HG02610 (cell line): ENCODE data around the gene NR1D1.

Experiments
- ATAC-seq: cut with Tn5 transposase; IDR thresholded peaks from one replicate; pipeline ENCODE4 v1.9.1; 2021; ENCODE audit warnings: mild to moderate bottlenecking, moderate library complexity; ENCODE audit not compliant: unreplicated experiment

Gene NR1D1

DNA sequence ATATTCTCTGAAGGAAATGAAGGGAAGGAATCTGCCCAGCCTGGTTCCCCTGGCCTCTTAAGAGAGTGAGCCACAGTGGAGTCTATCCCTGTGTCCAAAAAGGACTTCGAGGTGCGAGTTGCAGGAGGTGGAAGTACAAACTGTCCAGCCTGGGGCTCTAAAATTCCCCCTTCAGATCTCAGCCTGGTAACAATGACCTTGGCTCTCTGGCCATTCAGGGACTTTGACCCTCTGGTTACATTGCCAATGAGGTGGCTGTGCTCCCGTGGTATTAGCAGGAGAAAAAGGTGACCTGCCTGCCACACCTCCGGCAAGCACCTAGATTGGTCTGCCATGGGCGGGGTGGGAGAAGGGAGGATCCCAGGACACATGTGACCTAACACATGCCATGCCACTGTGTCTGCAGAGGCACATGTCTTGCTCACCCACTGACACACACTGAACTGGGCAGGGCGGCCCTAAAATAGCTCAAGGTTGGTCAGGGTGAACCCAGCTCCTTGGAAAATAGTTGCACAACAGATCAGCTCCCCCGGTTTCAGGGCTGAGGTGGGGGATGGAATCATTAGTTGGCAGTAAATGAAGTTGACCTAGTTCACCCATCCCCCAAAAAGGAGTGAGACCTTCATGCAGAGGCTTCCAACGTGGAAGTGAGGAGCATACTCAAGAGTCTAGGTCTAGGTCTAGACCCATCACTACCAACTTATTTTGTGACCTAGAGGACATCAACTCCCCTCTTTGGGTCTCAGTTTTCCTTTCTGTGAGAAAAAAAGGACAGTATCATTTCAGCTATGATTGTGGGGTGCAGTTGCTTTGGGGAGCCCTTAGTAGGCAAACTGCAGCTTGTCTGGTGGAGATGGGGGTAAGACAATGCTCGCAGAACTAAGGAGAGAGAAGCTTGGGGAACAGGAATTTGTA, 2.2 kb downstream of the NR1D1 start:
- ATAC-seq, result no peak

DNA sequence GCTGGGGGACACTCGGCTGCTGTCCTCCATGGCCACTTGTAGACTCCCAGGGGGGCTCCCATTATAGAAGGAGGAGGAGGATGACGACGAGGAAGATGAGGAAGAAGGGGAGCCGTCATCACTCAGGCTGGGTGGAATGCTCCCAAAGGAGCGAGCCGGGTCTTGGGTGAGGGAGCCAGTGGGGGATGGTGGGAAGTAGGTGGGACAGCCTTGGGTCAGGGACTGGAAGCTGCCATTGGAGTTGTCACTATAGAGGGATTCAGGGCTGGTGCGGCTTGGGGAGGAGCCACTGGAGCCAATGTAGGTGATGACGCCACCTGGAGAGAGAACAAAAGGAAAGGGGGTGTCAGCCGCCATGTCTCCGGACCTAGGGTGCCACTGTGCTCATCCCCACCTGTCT, 3.3 kb downstream of the NR1D1 start:
- ATAC-seq, result no peak

DNA sequence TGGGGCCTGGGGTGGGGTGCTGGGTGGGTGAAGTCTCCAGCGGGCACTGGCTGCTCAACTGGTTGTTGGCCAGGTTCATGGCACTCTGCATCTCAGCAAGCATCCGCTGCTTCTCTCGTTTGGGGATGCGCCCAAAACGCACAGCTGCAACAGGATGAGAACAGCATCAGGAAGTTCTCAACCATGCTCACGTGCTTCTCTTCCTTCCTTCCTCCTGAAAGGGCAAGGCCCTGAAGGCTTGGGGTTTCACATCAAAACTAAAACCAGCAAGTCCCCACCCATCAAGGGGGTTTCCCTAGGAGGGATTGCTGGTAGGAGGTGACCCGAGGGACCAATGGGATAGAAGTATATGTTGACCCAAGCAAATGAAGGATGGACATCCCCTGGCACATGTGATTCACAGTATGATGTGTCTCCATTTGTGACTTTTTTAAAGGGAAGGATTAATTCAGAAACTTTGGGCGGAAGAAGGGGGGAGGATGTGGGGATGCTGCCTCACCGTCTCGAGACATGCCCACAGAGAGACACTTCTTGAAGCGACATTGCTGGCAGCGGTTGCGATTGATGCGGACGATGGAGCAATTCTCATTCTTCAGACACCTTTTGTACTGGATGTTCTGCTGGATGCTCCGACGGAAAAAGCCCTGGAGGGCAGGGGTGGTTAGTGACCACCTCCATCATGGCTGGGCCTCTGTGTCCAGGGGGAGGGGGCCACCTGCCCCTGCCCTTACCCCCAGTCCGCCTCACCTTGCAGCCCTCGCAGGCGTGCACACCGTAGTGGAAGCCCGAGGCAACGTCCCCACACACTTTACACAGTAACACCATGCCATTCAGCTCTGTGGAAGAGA, 4.2 kb downstream of the NR1D1 start:
- peak; percentile 56 for ATAC-seq

DNA sequence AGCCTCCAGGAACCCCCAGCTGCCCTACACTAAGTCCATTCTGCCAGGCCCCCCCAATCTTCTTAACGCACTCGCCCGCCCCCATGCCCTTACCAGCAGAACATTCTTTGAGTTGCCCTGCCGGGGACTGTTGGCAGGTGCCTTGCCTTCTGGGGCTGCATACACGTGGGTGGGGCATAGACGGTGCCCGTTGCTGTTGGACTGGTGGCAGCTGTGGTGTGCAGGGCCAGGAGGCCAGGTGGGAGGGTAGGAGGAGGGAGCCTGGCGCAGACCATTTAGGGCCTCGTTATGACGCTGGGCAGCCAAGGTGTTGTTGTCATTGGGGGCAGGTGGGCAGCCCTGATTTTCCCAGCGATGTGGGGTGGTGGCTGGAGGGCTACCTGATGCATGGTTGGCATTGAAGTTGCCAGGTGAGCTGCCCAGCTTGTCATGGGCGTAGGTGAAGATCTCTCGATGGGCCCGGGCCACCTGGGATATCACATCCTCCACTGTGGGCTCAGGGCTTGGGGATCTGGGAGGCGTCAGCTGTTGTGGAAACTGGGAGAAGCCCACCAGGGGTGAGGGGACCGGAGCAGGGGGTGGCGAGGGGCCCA, 4.9 kb downstream of the NR1D1 start:
- no peak for ATAC-seq

DNA sequence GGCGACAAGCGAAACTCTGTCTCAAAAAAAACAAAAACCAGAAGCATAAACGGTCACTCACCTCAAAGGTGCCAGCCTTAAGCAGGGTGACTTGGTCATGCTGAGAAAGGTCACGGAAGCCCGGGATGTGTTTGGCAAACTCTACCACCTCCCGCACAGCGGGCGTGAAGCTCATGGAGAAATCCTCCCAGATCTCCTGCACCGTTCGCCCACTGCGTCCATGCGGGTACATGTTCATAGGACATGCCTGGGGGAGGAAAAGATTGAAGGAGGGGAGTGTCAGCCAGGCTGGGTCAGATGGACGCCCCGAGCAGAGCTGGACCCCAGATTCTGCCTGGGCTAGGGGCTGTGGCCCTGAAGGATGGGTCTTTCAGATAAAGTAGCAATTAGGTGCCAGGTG, 5.5 kb downstream of the NR1D1 start:
- no peak for ATAC-seq

DNA sequence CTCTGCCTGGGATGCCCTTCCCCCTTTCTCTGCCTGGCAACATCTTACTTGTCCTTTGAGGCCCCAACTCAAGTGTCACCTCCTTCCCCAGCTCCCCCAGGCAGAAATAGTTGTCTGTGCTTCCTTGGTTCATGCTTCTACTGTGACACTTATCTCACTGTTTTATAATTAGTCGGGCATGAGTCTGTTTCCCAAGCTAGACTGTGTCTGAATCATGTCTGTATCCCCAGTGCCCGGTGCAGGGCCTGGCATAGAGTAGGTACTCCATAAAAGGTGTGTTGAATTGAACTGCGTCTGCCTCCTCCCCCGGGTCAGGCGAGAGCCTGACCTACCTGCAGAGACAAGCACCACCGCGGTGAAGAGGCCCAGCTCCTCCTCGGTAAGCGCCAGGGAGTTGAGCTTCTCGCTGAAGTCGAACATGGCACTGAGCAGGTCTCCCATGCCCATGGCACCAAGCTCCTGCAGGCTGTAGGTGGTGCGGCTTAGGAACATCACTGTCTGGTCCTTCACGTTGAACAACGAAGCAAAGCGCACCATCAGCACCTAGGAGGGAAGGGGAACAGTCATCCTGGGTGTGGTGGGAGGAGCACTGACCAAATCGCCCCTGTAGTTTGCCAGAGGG, 6.7 kb downstream of the NR1D1 start:
- ATAC-seq, result no peak

DNA sequence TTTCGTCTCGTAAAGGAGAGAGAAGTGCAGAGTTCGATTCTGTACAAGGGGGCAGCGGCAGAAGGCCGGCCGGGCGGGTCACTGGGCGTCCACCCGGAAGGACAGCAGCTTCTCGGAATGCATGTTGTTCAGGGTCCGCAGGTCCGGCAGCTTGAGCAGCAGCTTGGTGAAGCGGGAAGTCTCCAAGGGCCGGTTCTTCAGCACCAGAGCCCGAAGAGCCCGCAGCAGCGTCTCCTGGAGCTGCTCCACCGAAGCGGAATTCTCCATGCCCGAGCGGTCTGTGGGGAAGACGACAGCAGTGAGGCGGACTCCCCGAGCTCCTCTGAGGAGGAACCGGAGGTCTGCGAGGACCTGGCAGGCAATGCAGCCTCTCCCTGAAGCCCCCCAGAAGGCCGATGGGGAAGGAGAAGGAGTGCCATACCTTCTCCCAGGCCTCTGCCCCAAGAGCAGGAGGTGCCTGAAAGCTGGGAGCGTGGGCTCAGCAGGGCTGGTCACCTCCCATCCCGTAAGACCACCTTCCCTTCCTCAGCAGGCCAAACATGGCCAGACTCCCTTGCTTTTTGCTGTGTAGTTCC, 7.3 kb downstream of the NR1D1 start:
- ATAC-seq, result no peak

DNA sequence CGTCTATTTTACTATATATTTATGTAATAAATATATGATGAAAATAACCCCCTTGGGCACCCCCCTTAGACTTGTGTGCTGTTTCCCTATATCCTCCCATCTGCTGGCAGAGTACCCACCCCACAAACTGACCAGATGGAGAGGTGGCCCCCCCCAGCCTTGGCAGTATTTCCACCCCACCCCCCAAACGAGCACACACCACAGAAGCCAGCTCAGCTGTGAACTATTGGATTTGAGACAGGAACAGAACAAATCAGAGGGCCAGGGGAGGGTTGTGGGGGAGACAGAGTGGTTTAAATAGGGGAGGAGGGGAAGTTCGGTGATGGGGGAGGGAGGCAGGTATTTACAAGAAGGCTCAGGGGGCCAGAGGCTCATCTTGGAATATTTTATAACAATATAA, 7.8 kb downstream of the NR1D1 start:
- no peak for ATAC-seq

DNA sequence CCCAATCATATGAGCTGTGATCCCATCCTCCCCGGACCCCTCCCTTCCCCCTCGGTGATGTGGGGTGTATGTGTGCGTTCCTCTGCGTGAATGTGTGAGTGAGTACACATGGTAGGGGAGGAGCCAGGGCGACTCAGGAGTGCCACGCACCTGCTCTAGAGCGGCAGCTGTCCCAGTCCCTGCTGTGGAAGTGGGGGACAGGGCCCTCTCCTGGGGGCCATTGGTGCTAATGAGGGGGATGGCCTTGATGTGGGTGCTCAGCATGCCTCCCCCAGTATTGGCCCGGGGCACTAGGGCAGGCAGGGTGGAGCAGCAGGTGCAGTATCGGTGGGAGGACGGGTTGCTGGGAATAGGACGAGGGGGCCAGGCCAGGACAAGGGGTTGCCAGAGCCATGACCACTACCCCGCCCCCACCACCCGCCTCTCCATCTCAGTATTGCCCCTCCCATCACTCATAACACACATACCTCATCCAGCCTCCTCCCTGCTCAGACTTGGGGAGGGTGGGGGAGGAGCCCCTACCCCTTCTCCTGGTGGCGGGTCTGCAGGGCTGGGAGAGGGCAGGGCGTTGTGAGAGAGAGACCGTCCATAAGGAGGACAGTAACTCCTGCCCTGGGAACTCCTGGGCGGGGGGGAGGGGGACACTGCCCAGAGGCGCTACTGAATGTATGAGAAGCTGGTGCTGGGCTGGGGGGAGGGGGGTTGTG, 8.5 kb downstream of the NR1D1 start:
- ATAC-seq, result no peak

DNA sequence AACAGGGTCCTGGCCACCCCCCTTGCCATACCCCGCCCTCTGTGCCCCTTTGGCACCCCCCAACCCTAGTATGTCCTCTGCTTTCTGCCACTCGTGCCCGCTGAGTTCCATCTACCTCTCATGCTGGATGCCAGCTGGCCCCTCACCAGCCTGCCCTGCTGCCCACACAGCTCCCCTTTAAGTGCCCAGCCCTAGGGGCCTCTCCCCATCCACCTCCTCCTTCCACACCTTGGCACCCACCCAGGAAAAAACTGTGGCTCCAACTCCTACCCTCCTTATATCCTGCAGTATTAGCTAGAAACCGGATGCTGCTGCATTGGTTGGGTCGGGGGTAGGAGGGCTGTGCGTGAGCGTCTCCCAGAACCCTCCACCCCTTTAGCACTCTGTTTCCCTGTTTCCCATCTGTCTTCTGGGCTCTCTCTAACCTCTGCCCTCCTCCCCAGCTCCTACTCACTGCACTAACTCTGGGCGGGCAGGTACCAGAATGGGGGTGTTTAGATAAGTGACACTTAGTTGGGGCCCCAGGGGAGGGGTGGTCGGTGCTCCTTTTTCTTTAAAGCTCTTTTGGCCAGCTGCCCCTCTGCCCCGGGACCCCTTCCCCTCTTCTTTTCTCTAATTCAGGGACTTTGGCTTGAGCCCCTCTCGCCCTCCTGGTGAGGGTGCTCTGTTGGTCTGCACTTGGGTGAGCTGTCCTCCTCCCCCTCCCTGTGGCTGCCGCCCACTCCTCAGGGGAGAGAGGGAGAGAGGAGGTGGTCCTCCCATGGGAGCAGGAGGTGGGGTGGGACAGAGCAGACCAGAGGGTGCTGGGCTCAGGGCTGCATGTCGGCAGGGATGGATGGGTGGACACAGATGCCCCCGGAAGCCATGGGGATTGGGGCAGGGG, 9.9 kb downstream of the NR1D1 start:
- ATAC-seq, result no peak

DNA sequence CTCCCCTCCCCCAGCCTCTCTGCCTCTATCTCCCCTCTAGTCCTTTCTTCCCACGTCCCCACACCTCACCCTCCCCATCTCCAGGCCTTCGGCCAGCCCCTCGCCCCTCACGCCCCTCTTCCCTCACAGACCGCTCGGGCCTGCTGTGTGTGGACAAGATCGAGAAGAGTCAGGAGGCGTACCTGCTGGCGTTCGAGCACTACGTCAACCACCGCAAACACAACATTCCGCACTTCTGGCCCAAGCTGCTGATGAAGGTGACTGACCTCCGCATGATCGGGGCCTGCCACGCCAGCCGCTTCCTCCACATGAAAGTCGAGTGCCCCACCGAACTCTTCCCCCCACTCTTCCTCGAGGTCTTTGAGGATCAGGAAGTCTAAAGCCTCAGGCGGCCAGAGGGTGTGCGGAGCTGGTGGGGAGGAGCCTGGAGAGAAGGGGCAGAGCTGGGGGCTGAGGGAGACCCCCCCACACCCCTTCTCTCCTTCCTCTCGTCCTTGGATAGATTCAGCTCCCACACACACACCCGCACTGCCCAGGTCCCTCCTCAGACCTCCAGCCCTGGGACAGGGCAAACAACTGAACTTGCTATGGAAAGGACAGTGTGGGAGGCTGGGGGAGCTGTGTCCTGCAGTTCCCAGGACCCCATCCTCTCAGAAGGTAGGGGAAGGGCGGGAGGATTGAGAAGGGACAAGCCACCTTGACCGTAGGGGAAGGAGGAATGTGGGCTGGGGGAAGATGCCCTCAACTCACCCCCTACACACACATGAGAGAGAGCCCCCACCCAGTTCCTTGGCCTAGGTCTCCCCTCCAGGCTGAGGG, 11.1 kb downstream of the NR1D1 start:
- ATAC-seq, result no peak

DNA sequence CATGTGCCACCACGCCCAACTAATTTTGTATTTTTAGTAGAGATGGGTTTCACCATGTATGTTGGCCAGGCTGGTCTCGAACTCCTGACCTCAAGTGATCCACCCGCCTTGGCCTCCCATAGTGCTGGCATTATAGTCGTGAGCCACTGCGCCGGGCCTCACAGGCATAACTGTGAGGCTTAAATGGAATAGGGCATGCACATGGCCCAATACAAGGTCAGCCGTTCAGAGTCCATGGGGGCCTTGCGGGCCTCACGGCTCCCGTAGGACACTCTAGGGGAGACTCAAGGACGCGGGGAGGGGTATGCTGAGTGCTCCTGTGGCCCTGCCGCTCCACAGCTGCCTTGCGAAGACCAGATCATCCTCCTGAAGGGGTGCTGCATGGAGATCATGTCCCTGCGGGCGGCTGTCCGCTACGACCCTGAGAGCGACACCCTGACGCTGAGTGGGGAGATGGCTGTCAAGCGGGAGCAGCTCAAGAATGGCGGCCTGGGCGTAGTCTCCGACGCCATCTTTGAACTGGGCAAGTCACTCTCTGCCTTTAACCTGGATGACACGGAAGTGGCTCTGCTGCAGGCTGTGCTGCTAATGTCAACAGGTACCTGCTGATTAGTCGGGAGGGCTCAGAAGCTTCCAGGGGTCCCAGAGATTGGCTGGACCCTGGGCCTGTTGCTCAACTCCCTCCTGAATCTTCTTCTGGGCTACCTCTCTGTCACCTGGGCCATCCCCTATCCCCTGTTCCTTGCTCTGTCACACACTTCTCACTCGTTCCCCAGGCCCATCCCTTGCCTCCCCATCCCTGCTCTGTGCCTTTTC, 12.3 kb downstream of the NR1D1 start:
- no peak for ATAC-seq

DNA sequence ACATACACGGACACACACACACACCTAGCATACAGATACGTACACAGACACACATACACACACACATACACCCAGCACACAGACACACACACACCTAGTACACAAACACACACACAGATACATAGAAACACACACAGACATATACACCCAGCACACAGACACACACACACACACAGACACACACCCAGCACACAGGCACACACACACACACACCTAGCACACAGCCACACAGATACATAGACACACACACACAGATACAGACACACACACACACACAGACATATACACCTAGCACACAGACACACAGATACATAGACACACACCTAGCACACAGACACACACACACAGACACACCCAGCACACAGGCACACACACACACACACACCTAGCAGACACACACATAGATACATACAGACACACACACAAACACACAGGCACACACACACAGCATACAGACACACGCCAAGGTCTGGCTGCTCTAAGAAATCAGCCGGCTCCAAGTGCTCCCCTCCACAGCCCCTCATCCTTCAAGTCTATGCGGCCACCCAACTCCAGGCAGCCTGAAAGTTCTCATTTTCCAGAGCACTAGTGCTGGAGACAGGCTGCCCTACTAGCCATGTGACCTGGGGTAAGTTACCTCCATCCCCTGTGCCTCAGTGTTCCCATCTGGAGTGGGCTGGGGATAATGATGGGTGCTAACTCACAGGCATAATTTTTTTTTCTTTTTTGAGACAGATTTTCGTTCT, 13.2 kb downstream of the NR1D1 start:
- no peak for ATAC-seq

DNA sequence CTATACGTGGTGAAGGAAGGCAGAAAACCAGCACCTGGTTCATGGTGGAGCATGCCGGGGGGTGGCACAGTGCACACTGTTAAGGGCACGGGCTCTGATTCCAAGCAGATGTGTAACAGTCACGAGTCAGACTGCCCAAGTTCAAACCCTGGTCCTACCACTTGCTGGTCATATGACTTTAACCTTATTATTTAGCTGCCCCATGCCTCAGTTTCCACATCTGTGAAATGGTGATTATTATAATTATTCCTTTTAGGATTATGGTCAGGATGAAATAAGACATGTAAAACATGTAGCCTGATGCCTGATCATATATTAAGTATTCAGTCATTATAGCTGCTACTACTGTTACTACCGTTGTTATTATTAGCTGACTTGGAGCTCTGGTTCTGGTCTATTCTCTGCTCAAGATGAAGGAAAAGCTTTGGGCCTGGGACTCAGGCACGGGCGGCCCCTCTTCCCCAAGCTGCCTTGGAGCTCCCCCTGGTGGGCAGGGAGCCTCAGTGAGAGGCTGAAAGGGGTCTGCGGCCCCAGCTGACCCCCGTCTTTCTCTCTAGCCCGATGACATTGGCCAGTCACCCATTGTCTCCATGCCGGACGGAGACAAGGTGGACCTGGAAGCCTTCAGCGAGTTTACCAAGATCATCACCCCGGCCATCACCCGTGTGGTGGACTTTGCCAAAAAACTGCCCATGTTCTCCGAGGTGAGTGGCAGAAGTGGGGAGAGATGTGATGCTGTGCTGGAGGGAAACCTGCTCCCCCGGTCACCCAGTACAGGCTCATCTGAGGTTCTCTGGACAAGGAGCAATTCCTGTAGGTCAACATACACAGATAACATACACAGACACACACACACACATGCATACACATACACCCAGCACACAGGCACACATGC, 14.0 kb downstream of the NR1D1 start:
- ATAC-seq, result no peak

DNA sequence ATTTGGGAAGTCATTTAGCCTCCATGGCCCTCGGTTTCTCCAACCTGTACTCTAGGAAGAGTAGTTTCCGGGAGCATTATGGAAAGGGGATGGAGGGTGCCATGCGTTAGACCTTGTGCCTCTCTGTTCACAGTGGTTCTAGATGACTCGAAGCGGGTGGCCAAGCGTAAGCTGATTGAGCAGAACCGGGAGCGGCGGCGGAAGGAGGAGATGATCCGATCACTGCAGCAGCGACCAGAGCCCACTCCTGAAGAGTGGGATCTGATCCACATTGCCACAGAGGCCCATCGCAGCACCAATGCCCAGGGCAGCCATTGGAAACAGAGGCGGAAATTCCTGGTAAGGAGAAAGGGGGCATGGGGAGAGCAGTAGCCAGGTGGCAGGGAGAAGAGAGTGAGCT, 15.9 kb downstream of the NR1D1 start:
- ATAC-seq, result no peak

DNA sequence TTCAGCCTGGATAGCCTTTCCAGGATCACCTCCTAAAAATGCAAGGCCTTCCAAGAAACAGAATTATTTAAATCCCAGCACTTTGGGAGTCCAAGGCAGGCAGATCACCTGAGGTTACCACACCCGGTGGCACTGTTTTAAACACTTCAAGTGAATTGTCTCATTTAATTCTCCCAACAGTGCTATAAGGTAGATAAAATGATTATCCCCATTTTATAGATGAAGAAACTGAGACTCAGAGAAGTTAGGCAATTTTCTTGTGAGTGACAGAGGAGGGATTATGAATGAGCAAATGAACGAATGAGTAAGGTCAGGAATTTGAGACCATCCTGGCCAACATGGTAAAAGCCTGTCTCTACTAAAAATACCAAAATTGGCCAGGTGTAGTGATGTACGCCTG, 20.8 kb downstream of the NR1D1 start:
- no peak for ATAC-seq
